Measurements from ENCODE around the gene PLRG1. TPM values are rescaled to one million over a fixed set of nuclear protein-coding genes. Genes with fewer than 3 reads are reported as not detected.

PLRG1 gene
- total RNA-seq, 1 donor from 2014 or later: 81.3 TPM

DNA sequence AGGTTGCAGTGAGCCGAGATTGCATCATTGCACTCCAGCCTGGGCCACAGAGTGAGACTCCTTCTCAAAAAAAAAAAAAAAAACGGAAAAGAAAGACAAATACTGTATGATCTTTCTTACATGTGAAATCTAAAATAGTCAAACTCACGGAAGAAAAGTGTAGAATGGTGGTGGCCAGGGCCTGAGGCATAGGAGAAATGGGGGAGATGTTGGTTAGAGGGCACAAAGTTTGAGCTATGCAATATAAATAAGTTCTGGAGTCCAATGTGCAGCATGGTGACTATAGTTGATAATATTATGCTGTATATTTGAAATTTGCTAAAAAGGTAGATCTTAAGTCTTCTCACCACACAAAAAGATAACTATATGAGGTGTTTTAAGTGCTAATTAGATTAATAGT, 41.7 kb upstream of the PLRG1 start:
- Mint-ChIP-seq H3K27me3 (ENCODE audit: low read depth, unreplicated experiment) (no peaks in the 10 kb centered on the region), H3K9me3 (ENCODE audit: unreplicated experiment) (no peaks in the 10 kb centered on the region), H3K27ac (ENCODE audit: unreplicated experiment) (no peak overlapping the region), H3K36me3 (ENCODE audit: low read depth, unreplicated experiment) (no peaks in the 10 kb centered on the region), H3K4me3 (ENCODE audit: unreplicated experiment) (no peak overlapping the region), H3K4me1 (ENCODE audit: low read depth, unreplicated experiment) (peaks cover 2% of the 10 kb centered on the region)
- no peak for TF ChIP-seq EZH2 (IDR thresholded peaks at IDR 0.05; ENCODE audit: insufficient read depth, low read length)
- TF ChIP-seq, protein P1, sequence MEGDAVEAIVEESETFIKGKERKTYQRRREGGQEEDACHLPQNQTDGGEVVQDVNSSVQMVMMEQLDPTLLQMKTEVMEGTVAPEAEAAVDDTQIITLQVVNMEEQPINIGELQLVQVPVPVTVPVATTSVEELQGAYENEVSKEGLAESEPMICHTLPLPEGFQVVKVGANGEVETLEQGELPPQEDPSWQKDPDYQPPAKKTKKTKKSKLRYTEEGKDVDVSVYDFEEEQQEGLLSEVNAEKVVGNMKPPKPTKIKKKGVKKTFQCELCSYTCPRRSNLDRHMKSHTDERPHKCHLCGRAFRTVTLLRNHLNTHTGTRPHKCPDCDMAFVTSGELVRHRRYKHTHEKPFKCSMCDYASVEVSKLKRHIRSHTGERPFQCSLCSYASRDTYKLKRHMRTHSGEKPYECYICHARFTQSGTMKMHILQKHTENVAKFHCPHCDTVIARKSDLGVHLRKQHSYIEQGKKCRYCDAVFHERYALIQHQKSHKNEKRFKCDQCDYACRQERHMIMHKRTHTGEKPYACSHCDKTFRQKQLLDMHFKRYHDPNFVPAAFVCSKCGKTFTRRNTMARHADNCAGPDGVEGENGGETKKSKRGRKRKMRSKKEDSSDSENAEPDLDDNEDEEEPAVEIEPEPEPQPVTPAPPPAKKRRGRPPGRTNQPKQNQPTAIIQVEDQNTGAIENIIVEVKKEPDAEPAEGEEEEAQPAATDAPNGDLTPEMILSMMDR (IDR thresholded peaks at IDR 0.05; ENCODE audit: insufficient read depth, low read depth, low read length): no peak
- Histone ChIP-seq H3K36me3 (ENCODE audit: insufficient read depth, low read length) (no peaks in the 10 kb centered on the region), H3K27ac (ENCODE audit: low read depth, low read length) (no peak overlapping the region), H3K27me3 (ENCODE audit: insufficient read depth, low read length) (no peaks in the 10 kb centered on the region), H3K9ac (ENCODE audit: low read length) (no peak overlapping the region), H3K79me2 (ENCODE audit: insufficient read depth, low read length) (no peaks in the 10 kb centered on the region), H3K9me3 (ENCODE audit: insufficient read depth, low read depth, low read length) (no peaks in the 10 kb centered on the region), H3K4me1 (ENCODE audit: insufficient read depth, low read length) (no peaks in the 10 kb centered on the region), H4K20me1 (ENCODE audit: insufficient read depth, low read length) (no peaks in the 10 kb centered on the region), H3K4me3 (ENCODE audit: insufficient read depth, low read depth, low read length) (no peak overlapping the region), H3K4me2 (ENCODE audit: low read length) (no peak overlapping the region), H2AFZ (ENCODE audit: low read depth, low read length) (no peak overlapping the region)
- no peak for FAIRE-seq
- no peak for DNase-seq (ENCODE audit: low read depth)

DNA sequence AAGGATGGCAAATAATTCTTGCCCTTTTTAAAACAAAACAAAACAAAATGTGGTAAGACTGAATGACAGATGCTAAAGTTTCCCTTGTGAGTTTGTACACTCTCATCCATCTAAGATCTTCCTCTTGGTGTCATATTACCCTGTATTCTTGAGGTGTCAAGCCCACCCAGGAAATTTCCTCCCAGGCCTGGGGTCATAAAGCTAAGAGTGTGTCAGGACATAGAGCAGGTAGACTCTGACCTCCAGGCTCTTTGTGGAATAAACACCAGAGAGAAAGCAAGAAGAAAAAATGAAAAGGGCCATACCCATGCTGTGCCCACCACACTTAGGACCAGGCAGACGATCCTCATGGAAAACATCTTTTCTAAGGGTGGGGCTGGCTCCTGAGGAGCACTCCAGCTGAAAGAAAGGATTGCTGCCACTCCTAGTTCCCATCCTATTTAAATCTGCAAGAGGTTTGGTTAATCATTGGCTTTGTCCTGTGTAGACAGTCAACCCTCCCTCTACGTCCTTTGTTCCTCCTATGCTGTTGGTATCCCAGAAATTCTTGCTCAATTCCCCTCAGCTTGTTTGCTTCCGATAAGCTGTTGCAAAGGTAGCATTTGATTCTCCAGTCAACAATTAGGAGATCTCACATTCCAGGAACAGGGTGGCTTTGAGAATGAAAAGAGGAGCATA, 40.3 kb upstream of the PLRG1 start, which contains the start of gene FGA:
Gene FGA (minus strand): TSS at position 414 of the 678 bp plus-strand sequence. CDS start 55 bp downstream, at position 359.
- Mint-ChIP-seq H3K9me3 (ENCODE audit: unreplicated experiment) (no peaks in the 10 kb centered on the region), H3K27ac (ENCODE audit: unreplicated experiment) (no peak within 1 kb of the TSS), H3K27me3 (ENCODE audit: low read depth, unreplicated experiment) (no peaks in the 10 kb centered on the region), H3K36me3 (ENCODE audit: low read depth, unreplicated experiment) (no peaks in the 10 kb centered on the region), H3K4me3 (ENCODE audit: unreplicated experiment) (no peak within 1 kb of the TSS), H3K4me1 (ENCODE audit: low read depth, unreplicated experiment) (peaks cover 2% of the 10 kb centered on the region)
- no peak for FAIRE-seq
- Histone ChIP-seq H3K9ac (ENCODE audit: low read length) (no peak within 1 kb of the TSS), H3K4me1 (ENCODE audit: insufficient read depth, low read length) (no peaks in the 10 kb centered on the region), H2AFZ (ENCODE audit: low read depth, low read length) (no peak within 1 kb of the TSS), H4K20me1 (ENCODE audit: insufficient read depth, low read length) (no peaks in the 10 kb centered on the region), H3K4me3 (ENCODE audit: insufficient read depth, low read depth, low read length) (no peak within 1 kb of the TSS), H3K79me2 (ENCODE audit: insufficient read depth, low read length) (no peaks in the 10 kb centered on the region), H3K36me3 (ENCODE audit: insufficient read depth, low read length) (no peaks in the 10 kb centered on the region), H3K9me3 (ENCODE audit: insufficient read depth, low read depth, low read length) (no peaks in the 10 kb centered on the region), H3K4me2 (ENCODE audit: low read length) (no peak within 1 kb of the TSS), H3K27me3 (ENCODE audit: insufficient read depth, low read length) (no peaks in the 10 kb centered on the region), H3K27ac (ENCODE audit: low read depth, low read length) (no peak within 1 kb of the TSS)
- no peak for DNase-seq (ENCODE audit: low read depth)
- TF ChIP-seq EZH2 (IDR thresholded peaks at IDR 0.05; ENCODE audit: insufficient read depth, low read length): no peak

DNA sequence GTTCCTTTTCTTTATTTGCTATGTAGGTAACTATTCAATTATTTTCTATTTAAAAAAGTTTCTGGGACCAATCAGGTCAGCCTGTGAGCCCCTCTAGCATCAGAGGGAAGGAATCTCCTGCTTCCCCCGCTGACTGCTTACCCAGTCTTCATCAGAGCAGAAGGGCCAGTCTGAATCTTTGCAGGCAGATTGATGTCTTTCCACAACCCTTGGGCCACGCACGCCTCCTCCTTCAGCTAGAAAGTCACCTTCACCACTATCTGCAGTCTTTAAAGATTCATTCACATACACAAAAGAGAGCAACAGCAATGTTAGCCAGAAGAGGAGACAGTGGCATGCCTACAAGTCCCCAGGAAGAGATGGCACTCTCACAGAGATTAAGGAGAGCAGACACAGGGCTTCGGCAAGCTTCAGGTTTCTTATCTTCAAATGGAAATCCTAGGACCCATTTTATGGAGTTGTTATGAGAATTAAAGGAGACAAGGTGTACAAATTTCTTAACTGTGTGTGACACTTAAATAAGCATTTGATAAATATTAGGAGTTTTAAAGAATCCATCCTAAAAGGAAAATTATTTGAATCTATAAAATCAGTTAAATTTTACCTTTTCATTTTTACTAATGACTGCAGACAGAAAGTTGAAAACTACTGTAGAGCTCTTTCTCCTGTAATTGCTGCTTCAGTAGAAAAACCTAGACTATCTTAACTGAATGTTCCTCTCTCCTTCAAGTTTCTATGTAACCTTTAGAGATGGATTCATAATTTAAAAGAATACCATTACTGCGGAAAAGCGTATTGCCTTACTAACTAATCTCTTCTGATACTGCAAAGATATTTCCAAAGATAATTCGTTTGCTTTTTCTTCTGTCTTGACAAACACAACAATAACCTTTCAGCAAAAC, 39.3 kb upstream of the PLRG1 start:
- Histone ChIP-seq H3K79me2 (ENCODE audit: insufficient read depth, low read length) (no peaks in the 10 kb centered on the region), H3K4me3 (ENCODE audit: insufficient read depth, low read depth, low read length) (no peak overlapping the region), H3K4me1 (ENCODE audit: insufficient read depth, low read length) (no peaks in the 10 kb centered on the region), H3K9ac (ENCODE audit: low read length) (no peak overlapping the region), H3K9me3 (ENCODE audit: insufficient read depth, low read depth, low read length) (no peaks in the 10 kb centered on the region), H4K20me1 (ENCODE audit: insufficient read depth, low read length) (no peaks in the 10 kb centered on the region), H3K27ac (ENCODE audit: low read depth, low read length) (no peak overlapping the region), H3K4me2 (ENCODE audit: low read length) (no peak overlapping the region), H3K36me3 (ENCODE audit: insufficient read depth, low read length) (no peaks in the 10 kb centered on the region), H2AFZ (ENCODE audit: low read depth, low read length) (no peak overlapping the region), H3K27me3 (ENCODE audit: insufficient read depth, low read length) (no peaks in the 10 kb centered on the region)
- H3K9me3 Mint-ChIP-seq (ENCODE audit: unreplicated experiment): no peaks in the 10 kb centered on the region
- TF ChIP-seq EZH2 (IDR thresholded peaks at IDR 0.05; ENCODE audit: insufficient read depth, low read length): no peak
- TF ChIP-seq, protein P1 (IDR thresholded peaks at IDR 0.05; ENCODE audit: insufficient read depth, low read depth, low read length): no peak
- H3K4me1 Mint-ChIP-seq (ENCODE audit: low read depth, unreplicated experiment): peaks cover 2% of the 10 kb centered on the region
- FAIRE-seq (no peak), DNase-seq (ENCODE audit: low read depth) (no peak)
- H3K27ac Mint-ChIP-seq (ENCODE audit: unreplicated experiment): no peak overlapping the region
- no peaks in the 10 kb centered on the region for H3K36me3 Mint-ChIP-seq (ENCODE audit: low read depth, unreplicated experiment)
- no peaks in the 10 kb centered on the region for H3K27me3 Mint-ChIP-seq (ENCODE audit: low read depth, unreplicated experiment)
- no peak overlapping the region for H3K4me3 Mint-ChIP-seq (ENCODE audit: unreplicated experiment)
